Endothelial cell of umbilical vein (primary cell): ENCODE data around the gene CCR8. TPM values are rescaled to one million over a fixed set of nuclear protein-coding genes. Genes with fewer than 3 reads are reported as not detected.

Source experiments
- BruUV-seq: library from RNA; stranded (reverse); fragments of 400-500 nt; replicated peaks from 2 replicates; lab custom pipeline; 2021; lab: Mats Ljungman, UMichigan
- CTCF ChIA-PET: fragments of 300-600, 350-600 bp; sonication (Branson Sonifier 250); formaldehyde crosslinking; loops from one replicate; lab custom pipeline; 2021; ENCODE audit warnings: antibody characterized with exemption, inconsistent platforms; lab: Charles Lee
- POLR2A ChIA-PET: fragments of 300-600, 350-600 bp; sonication (Branson Sonifier 250); formaldehyde crosslinking; loops from one replicate; lab custom pipeline; 2021; ENCODE audit warnings: antibody characterized with exemption, inconsistent platforms; lab: Charles Lee
- DNase-seq: peaks from one replicate; pipeline ENCODE4 v3.0.0-alpha.2; 2011; ENCODE audit warnings: low read depth, low spot score
- FAIRE-seq: peaks from 2 replicates; lab custom pipeline; 2011; peaks lifted over from hg19 to GRCh38; lab: Jason Lieb, UNC
- H2AFZ ChIP-seq: 2 replicates; pipeline ENCODE4 v1.6.0; 2012; ENCODE audit warnings: low read depth, low read length, control low read depth, inconsistent platforms
- H3K27ac ChIP-seq: 2 replicates; pipeline ENCODE4 v1.5.1; 2011; ENCODE audit warnings: low read depth, mild to moderate bottlenecking, control low read depth, low read length, moderate library complexity; ENCODE audit not compliant: insufficient read depth
- H3K27me3 ChIP-seq, 2 experiments: 2 replicates each; pipeline versions ENCODE4 v1.6.0 to v1.6.1; 2011; ENCODE audit warnings: low read length in 2 of 2, mixed read lengths in 1 of 2; ENCODE audit not compliant: control insufficient read depth in 2 of 2, insufficient read depth in 2 of 2
- H3K36me3 ChIP-seq, 2 experiments: 2 replicates in 1 of 2; 3 replicates in 1 of 2; pipeline ENCODE4 v1.5.1; 2011; ENCODE audit warnings: low read length in 2 of 2, mild to moderate bottlenecking in 1 of 2, moderate library complexity in 1 of 2; ENCODE audit not compliant: control insufficient read depth in 2 of 2, insufficient read depth in 2 of 2; ENCODE audit errors: extremely low read depth in 1 of 2
- H3K4me1 ChIP-seq: 3 replicates; pipeline ENCODE4 v1.5.1; 2011; ENCODE audit warnings: mild to moderate bottlenecking, low read length; ENCODE audit not compliant: control insufficient read depth, insufficient read depth; ENCODE audit errors: extremely low read depth
- H3K4me2 ChIP-seq: 2 replicates; pipeline ENCODE4 v1.6.1; 2011; ENCODE audit warnings: low read length, control low read depth, mixed read lengths; ENCODE audit not compliant: insufficient read depth
- H3K4me3 ChIP-seq, 3 experiments: fragments of 200-600 bp in 1 of 3; sonication (generic), shearing (Covaris generic) in 1 of 3; replicated peaks in 1 of 3; 2 replicates each; pipeline ENCODE4 v1.5.1; 2011 to 2016; ENCODE audit warnings: control low read depth in 3 of 3, low read length in 3 of 3, mild to moderate bottlenecking in 2 of 3, inconsistent platforms in 1 of 3, low read depth in 1 of 3, moderate library complexity in 1 of 3; ENCODE audit not compliant: insufficient read depth in 1 of 3
- H3K79me2 ChIP-seq: 2 replicates; pipeline ENCODE4 v1.6.0; 2012; ENCODE audit warnings: low read length, inconsistent platforms; ENCODE audit not compliant: control insufficient read depth, insufficient read depth
- H3K9ac ChIP-seq: replicated peaks from 2 replicates; pipeline ENCODE3; 2011; ENCODE audit warnings: low read length, control low read depth; ENCODE audit not compliant: insufficient read depth; ENCODE audit errors: extremely low read depth
- H3K9me1 ChIP-seq: replicated peaks from 3 replicates; pipeline ENCODE4 v1.6.0; 2011; ENCODE audit warnings: mild to moderate bottlenecking, low read length; ENCODE audit not compliant: control insufficient read depth, insufficient read depth; ENCODE audit errors: extremely low read depth
- H3K9me3 ChIP-seq: replicated peaks from 2 replicates; pipeline ENCODE4 v1.5.1; 2012; ENCODE audit warnings: low read length, inconsistent platforms; ENCODE audit not compliant: control insufficient read depth, insufficient read depth
- H4K20me1 ChIP-seq: replicated peaks from 2 replicates; pipeline ENCODE3; 2011; ENCODE audit warnings: mild to moderate bottlenecking, low read length; ENCODE audit not compliant: control insufficient read depth, insufficient read depth; ENCODE audit errors: extremely low read depth
- CTCF ChIP-seq, 2 donors: IDR thresholded peaks; 1 replicate in 1 of 2; 2 replicates in 1 of 2; pipeline ENCODE4 v1.5.1; 2011; ENCODE audit warnings: low read length in 2 of 2, mild to moderate bottlenecking in 2 of 2, moderate library complexity in 2 of 2, control low read depth in 1 of 2, inconsistent platforms in 1 of 2, low read depth in 1 of 2; ENCODE audit not compliant: insufficient read depth in 1 of 2; ENCODE audit errors: extremely low read depth in 1 of 2
- EZH2 ChIP-seq: IDR thresholded peaks from 2 replicates; pipeline ENCODE4 v1.6.1; 2012; ENCODE audit warnings: borderline replicate concordance, low read depth, mild to moderate bottlenecking, moderate library complexity, low read length, inconsistent platforms; ENCODE audit not compliant: severe bottlenecking
- FOS ChIP-seq: IDR thresholded peaks from 2 replicates; pipeline ENCODE4 v1.6.1; 2011; ENCODE audit warnings: mild to moderate bottlenecking, low read length, moderate library complexity, borderline replicate concordance; ENCODE audit not compliant: insufficient read depth
- GATA2 ChIP-seq: IDR thresholded peaks from 2 replicates; pipeline ENCODE4 v1.7.0; 2011; ENCODE audit warnings: low read depth, mild to moderate bottlenecking, moderate library complexity, mixed read lengths, low read length; ENCODE audit not compliant: insufficient read length, insufficient read depth
- JUN ChIP-seq: IDR thresholded peaks from 2 replicates; pipeline ENCODE4 v1.6.1; 2011; ENCODE audit warnings: borderline replicate concordance, low read depth; ENCODE audit not compliant: insufficient read length, insufficient read depth
- MAX ChIP-seq: IDR thresholded peaks from 2 replicates; pipeline ENCODE4 v1.6.1; 2011; ENCODE audit not compliant: insufficient read depth, insufficient read length
- MYC ChIP-seq: IDR thresholded peaks from one replicate; pipeline ENCODE4 v1.6.1; 2011; ENCODE audit warnings: mild to moderate bottlenecking, low read depth, low read length
- POLR2A ChIP-seq: IDR thresholded peaks from 2 replicates; pipeline ENCODE4 v1.6.1; 2012; ENCODE audit warnings: low read depth, mild to moderate bottlenecking, control low read depth, low read length
- POLR2AphosphoS5 ChIP-seq: IDR thresholded peaks from 2 replicates; pipeline ENCODE4 v1.6.1; 2012; ENCODE audit warnings: low read depth, mild to moderate bottlenecking, control low read depth, low read length, moderate library complexity; ENCODE audit not compliant: insufficient read depth
- dilution Hi-C: fragments of 300-500 bp; cut with MboI; formaldehyde crosslinking; loops from one replicate; pipeline ENCODE4 v1.15.0; 2019; ENCODE audit warnings: low sequenced_read_pairs; ENCODE audit not compliant: extremely low pct_ligation_motif_present
- intact Hi-C: fragments of 100-400 bp; cut with micrococcal nuclease; formaldehyde crosslinking; loops from one replicate; pipeline ENCODE4 v1.10.0; 2022
- polyA plus RNA-seq, 4 experiments: library from polyadenylated mRNA; depleted of rRNA in 3 of 4; stranded (reverse) in 3 of 4; unstranded in 1 of 4; fragments of >200 nt; gene quantifications; 2 replicates each; pipeline versions ENCODE4 v1.2.1 to v1.2.3, GENCODE V29; 2011 to 2012; ENCODE audit warnings: missing spikeins in 1 of 4
- total RNA-seq: library from RNA; stranded (reverse); gene quantifications from 2 replicates; pipeline ENCODE4 v1.2.3, GENCODE V29; 2021

The CCR8 gene
- total and polyA plus RNA-seq, 2 donors (not counting 3 experiments of a cell fraction or from before 2014, with no cell fraction given): not detected

GRCh38 chr3:39358333-39358732 is 28.8 kb downstream of the CCR8 start:
- Histone ChIP-seq H3K27me3 (peaks cover 5% of the 10 kb centered on the region in 2 experiments), H3K9me1 (no peaks in the 10 kb centered on the region), H3K9ac (no peak overlapping the region), H3K27ac (no peak overlapping the region), H4K20me1 (no peaks in the 10 kb centered on the region), H3K4me2 (no peak overlapping the region), H3K9me3 (no peaks in the 10 kb centered on the region), H3K4me3 (no peak overlapping the region), H3K36me3 (no peaks in the 10 kb centered on the region), H3K4me1 (no peaks in the 10 kb centered on the region), H2AFZ (no peak overlapping the region), H3K79me2 (no peaks in the 10 kb centered on the region)
- dilution Hi-C loops: no loop called here
- FAIRE-seq (no peak), DNase-seq (no peak)
- ChIA-PET POLR2A (no interaction called here), CTCF (no interaction called here)
- no peak for TF ChIP-seq POLR2AphosphoS5
- no peak for TF ChIP-seq EZH2
- no peak for TF ChIP-seq JUN
- intact Hi-C loops: no loop called here
- BruUV-seq: no TSS peak

- no TSS peak for BruUV-seq
- FAIRE-seq (no peak), DNase-seq (no peak)
- Histone ChIP-seq H3K4me3 (no peak overlapping the region), H3K79me2 (no peaks in the 10 kb centered on the region), H4K20me1 (no peaks in the 10 kb centered on the region), H2AFZ (no peak overlapping the region), H3K27me3 (peaks cover 2 to 6% of the 10 kb centered on the region in 2 experiments), H3K36me3 (no peaks in the 10 kb centered on the region), H3K27ac (no peak overlapping the region), H3K4me2 (no peak overlapping the region), H3K9me1 (no peaks in the 10 kb centered on the region), H3K9me3 (no peaks in the 10 kb centered on the region), H3K4me1 (no peaks in the 10 kb centered on the region), H3K9ac (no peak overlapping the region)
- intact Hi-C loops (no loop called here), dilution Hi-C loops (no loop called here)
- ChIA-PET POLR2A (no interaction called here), CTCF (no interaction called here)
- TF ChIP-seq EZH2: no peak
- no peak for TF ChIP-seq JUN
- TF ChIP-seq FOS: no peak
- no peak for TF ChIP-seq POLR2AphosphoS5
- no peak for TF ChIP-seq MYC
- TF ChIP-seq CTCF (IDR thresholded peaks at IDR 0.05; ENCODE audit: extremely low read depth in 1 of 2, insufficient read depth in 1 of 2, low read depth in 1 of 2, low read length in 2 of 2): no peak
- TF ChIP-seq POLR2A: no peak
- no peak for TF ChIP-seq GATA2
- no peak for TF ChIP-seq MAX
Observed at GRCh38 chr3:39361252-39361927, 31.9 kb downstream of the CCR8 start.
